Ecto neural progenitor cell (in vitro differentiated cells): ENCODE results near the gene CRACDL.
"Not testable (repeated sequence)": the region's sequence is repeated elsewhere in the genome, so short reads cannot be mapped to it uniquely, and the experiment has no call there.

Experiments
- DNase-seq: peaks from one replicate; pipeline ENCODE4 v3.0.0-alpha.2; 2018; ENCODE audit warnings: low spot score

The CRACDL gene

GRCh38 chr2:98884658-98885057 lies 51.4 kb downstream of the CRACDL start:
- DNase-seq: no peak

DNA sequence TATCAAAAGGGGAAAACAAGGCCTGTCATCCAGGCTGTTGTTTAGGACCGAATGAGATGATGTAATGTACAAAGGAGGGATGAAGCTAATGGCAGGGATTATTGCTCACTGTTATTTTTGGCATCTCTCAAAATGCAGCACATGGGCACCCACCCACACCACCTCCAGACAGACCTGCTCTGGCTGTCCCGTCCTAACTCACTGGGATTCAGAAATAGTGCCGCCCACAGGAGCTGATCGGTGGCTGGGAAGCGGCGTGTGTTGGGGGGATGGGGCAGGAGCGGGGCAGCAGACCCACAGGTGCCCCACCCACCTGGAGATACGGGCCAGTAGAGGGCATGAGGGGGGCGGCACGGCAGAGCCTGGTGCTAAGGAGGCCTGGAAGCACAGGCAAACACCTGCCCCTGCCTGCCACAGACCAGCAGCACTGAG lies 52.2 kb downstream of the CRACDL start:
- no peak for DNase-seq

DNA sequence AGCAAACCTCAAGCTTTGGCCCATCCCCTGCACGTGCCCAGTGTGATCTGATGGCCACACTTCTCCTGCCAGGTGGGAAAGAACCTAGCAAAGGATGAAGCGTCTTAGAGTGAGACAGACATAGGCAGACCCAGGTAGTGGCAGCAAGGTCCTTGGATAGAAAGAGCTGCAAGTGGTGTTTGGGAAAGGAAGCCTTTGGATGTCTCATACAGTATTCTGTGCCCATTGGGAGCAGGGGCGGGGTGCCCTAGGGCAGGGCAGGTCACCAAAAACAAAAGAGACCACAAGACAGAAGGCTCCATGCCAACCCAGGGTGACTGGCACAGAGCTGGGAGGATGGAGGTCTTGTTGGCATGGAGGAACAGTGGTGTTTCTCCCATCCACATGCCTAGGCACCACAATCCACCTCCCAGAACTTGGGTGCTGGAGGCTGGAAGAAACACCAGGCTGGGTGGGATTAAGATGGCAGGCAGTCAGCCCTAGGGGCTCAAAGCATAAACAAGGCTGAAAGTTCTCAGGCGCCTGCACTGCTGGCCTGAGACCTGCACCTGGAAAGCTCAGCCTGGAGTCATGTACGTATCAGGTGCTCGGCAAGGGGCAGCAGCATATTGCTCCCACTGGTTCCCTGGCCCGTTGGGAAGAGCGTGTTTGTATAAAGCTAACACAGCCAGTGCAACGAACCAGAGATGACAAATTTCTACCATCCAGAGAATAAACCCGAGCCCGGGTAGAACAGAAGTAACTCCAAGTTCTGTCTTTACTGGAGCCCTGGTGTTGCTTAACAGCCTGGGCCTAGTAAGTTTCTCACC lies 52.9 kb downstream of the CRACDL start:
- DNase-seq: no peak

DNA sequence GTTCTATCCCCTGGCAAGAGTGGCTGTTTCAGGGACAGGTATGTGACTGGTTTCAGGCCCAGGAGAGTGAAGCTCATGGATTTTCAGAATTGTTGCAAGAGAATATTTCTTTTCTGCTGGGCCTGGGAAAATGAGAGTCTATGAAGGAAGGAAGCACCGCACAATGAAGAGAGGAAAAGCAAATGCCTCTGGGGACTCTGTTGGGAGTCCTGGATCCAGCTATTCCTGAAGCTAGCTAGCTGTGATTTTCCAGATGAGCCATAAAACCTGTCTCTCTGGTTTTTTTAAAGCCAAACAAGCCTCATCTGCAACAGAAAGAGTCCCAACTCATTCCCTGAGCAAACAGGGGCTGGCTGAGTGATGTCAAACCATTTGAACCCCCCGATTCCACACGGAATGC lies 53.7 kb downstream of the CRACDL start:
- DNase-seq: no peak

GRCh38 chr2:98881153-98881650 lies 54.8 kb downstream of the CRACDL start:
- no peak for DNase-seq

GRCh38 chr2:98880266-98881152 lies 55.5 kb downstream of the CRACDL start:
- no peak for DNase-seq

DNA sequence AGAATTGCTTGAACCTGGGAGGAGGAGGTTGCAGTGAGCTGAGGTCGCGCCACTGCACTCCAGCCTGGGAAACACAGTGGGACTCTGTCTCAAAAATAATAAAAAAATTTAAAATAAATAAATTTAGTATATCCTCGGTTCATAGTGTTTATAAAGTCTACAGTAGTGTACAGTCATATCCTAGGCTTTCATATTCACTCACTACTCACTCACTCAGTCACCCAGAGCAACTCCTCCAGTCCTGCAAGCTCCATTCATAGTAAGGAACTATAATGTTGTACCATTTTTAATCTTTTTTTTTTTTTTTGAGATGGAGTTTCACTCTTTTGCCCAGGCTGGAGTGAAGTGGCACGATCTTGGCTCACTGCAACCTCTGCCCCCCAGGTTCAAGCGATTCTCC lies 58.4 kb downstream of the CRACDL start:
- not testable (repeated sequence) for DNase-seq

- no peak for DNase-seq
Measured at GRCh38 chr2:98876741-98877140, 59.3 kb downstream of the CRACDL start.

- no peak for DNase-seq
Measured at GRCh38 chr2:98875746-98876145, 60.3 kb downstream of the CRACDL start.

GRCh38 chr2:98875081-98875728 lies 60.8 kb downstream of the CRACDL start:
- DNase-seq: no peak

DNA sequence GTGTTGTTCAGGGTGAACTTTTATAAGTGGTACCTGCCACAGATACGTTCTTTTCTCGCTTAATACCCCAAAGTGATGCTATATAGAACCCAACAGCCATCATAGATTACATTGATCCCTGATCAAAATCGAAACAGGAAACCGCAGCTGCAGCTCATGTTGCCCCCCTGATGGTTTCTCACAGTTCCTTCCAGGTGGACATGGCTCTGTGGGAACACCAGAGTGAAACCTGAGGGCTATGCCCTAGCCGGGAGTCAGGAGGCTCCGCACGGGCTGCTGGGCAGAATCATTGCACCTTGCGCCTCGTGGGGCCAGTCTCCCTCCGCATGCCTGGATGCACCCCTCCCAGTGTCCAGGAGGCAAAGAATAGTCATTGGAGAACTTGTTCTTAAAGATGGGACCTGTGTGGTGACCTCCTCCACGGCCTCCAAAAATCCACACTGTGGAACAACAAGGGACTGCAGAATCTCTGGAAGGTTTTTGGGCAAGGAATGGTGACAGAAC lies 61.8 kb downstream of the CRACDL start:
- no peak for DNase-seq

GRCh38 chr2:98872526-98872925 lies 63.5 kb downstream of the CRACDL start:
- DNase-seq: no peak

- DNase-seq: no peak
Measured at GRCh38 chr2:98871506-98871905, 64.5 kb downstream of the CRACDL start.

GRCh38 chr2:98870516-98871158 lies 65.4 kb downstream of the CRACDL start:
- no peak for DNase-seq

DNA sequence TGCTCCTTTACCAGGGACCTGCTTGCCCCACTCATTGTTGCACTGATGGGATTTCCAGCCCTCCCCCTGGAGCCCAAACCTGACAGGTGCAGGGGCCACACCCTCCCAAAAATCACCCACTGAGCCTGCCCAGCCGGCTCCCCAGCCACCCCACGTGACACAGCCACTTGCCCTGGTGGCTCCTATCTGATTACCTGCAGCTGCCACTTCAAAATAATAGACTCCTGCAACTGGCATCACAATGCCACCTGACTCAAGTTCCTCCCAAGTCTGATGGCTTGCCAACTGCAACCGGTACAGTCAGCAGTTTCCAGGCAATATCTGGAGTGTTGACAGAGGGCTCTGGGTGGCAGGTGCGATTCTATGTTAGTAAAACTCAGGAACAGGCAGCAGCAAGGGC lies 66.2 kb downstream of the CRACDL start:
- DNase-seq: no peak

DNA sequence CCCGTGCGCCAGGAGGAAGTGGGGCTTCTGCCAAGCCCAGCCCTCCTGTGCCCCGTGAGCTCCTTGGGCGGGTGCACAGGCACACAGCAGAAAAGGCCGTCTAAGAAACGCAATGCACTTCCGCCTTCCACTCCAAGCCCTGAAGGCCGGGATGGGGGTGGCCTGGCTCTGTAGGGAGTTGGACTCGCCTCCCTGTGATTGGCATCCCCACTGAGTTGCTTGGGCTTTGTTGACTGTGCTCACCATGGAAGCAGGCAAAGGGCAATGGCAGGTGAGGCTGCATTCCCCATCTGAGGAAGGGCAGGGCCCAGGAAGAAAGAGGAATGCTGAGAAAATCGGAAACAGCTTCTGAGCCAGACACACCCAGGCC lies 66.8 kb downstream of the CRACDL start:
- DNase-seq: no peak

DNA sequence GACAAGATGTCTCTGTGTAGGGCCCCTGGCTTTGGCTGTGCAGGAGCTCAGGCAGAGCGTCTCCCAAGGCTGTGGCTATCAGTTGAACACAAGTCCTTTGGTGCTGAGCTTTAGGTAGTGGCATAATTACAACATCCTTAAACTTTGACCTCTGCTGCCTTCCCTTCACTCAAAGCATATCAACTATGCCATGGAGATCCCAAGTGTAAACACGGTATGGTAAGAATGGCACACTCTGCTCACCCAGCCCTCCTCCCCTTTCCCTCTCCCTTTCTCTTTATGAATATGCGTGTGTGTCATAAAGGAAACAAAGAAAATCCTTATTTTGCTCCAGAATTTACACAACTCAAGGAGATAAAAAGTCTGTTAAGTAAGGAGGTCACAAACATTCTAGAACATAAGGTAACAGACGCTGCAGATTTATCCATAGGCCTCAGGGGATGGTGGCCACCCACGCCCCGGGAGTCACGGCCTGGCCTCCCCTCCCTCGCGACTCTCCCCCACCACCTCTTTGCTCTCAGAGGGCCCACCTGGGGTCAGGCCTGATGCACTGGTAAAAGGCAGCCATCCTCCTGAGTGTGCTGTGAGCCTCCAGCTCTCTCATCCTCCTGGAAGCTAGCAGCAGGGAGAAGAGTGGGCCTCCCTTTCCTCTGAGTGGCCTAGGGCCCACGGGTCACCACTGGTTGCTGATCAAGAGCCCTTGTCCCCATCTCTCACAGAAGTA lies 67.3 kb downstream of the CRACDL start:
- DNase-seq: no peak

- no peak for DNase-seq
Measured at GRCh38 chr2:98867539-98868309, 68.3 kb downstream of the CRACDL start.

- no peak for DNase-seq
Measured at GRCh38 chr2:98866033-98866432, 70.0 kb downstream of the CRACDL start.

DNA sequence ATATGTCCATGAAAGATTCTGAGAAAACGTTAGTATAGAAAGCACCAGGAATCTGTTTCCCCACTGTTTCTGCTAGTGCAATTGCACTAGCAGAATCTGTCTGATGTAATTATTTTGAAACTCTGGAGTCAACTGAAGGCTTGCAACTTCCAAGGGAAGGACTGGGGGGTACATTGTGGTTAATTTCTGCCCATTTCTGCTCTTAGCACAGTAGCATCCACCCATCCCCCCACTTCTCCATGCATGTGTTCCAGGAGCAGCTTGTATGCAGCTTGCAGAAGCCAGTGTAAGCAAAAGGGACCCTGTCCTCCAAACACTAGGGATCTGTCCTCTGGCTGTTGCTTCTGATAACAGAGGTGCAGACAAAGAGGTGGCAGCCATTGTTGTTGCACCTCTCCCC lies 74.4 kb downstream of the CRACDL start:
- no peak for DNase-seq
